Measurements from ENCODE around the gene PRDM16.

GRCh38 chr1:3402258-3403010 is 333.4 kb downstream of the PRDM16 start:
- TF ChIP-seq CTCF (IDR thresholded peaks at IDR 0.05) (no peak), POLR2AphosphoS5 (IDR thresholded peaks at IDR 0.05; ENCODE audit: low read depth, low read length) (no peak), RFX5 (IDR thresholded peaks at IDR 0.05; ENCODE audit: low read length) (no peak)

All from SK-N-SH (cell line).